Endothelial cell (in vitro differentiated cells): ENCODE data around the gene SUSD1. TPM values are rescaled to one million over a fixed set of nuclear protein-coding genes. Genes with fewer than 3 reads are reported as not detected.

Experiments used
- DNase-seq: peaks from one replicate; pipeline ENCODE4 v3.0.0; 2021; ENCODE audit warnings: low spot score
- H3K27ac Mint-ChIP-seq: one replicate; pipeline ENCODE4 v1.8.0; 2021; ENCODE audit warnings: mixed read lengths, inconsistent platforms; ENCODE audit not compliant: unreplicated experiment
- H3K27me3 Mint-ChIP-seq: one replicate; pipeline ENCODE4 v1.8.0; 2021; ENCODE audit warnings: mild to moderate bottlenecking, moderate library complexity, mixed read lengths, inconsistent platforms; ENCODE audit not compliant: unreplicated experiment
- H3K36me3 Mint-ChIP-seq: one replicate; pipeline ENCODE4 v1.8.0; 2021; ENCODE audit warnings: mild to moderate bottlenecking, low read depth, mixed read lengths, inconsistent platforms; ENCODE audit not compliant: unreplicated experiment
- H3K4me1 Mint-ChIP-seq: one replicate; pipeline ENCODE4 v1.8.0; 2021; ENCODE audit warnings: mild to moderate bottlenecking, mixed read lengths, inconsistent platforms; ENCODE audit not compliant: unreplicated experiment
- H3K4me3 Mint-ChIP-seq: one replicate; pipeline ENCODE4 v1.8.0; 2021; ENCODE audit warnings: mild to moderate bottlenecking, mixed read lengths, inconsistent platforms; ENCODE audit not compliant: unreplicated experiment
- H3K9me3 Mint-ChIP-seq: one replicate; pipeline ENCODE4 v1.8.0; 2021; ENCODE audit warnings: mixed read lengths, inconsistent platforms; ENCODE audit not compliant: unreplicated experiment
- CTCF ChIP-seq: fragments of 200-600 bp; sonication (generic); IDR thresholded peaks from one replicate; pipeline ENCODE4 v1.5.0; 2021; ENCODE audit warnings: antibody characterized with exemption; ENCODE audit not compliant: unreplicated experiment
- total RNA-seq: library from RNA; stranded (reverse); fragmentation: NEBNext Ultra II Directional; extraction: Animal tissue kit (Norgen Biotek cat#: 25700); gene quantifications from one replicate; pipeline ENCODE4 v1.2.1, GENCODE V29; 2021; ENCODE audit not compliant: unreplicated experiment

The SUSD1 gene
- total RNA-seq, 1 donor from 2014 or later, result 5.7 TPM

GRCh38 chr9:112028242-112029221 is 146.6 kb downstream of the SUSD1 start:
- Mint-ChIP-seq H3K36me3 (no peaks in the 10 kb centered on the region), H3K27me3 (peaks cover 1% of the 10 kb centered on the region), H3K4me1 (peaks cover 11% of the 10 kb centered on the region), H3K27ac (peak overlapping the region; percentile 3), H3K9me3 (no peaks in the 10 kb centered on the region), H3K4me3 (no peak overlapping the region)
- DNase-seq, result no peak
- no peak for TF ChIP-seq CTCF

- Mint-ChIP-seq H3K27me3 (peaks cover 2% of the 10 kb centered on the region), H3K27ac (no peak overlapping the region), H3K9me3 (no peaks in the 10 kb centered on the region), H3K36me3 (no peaks in the 10 kb centered on the region), H3K4me1 (peaks cover 9% of the 10 kb centered on the region), H3K4me3 (no peak overlapping the region)
- TF ChIP-seq CTCF, result no peak
- DNase-seq, result no peak
These were observed 149.2 kb downstream of the SUSD1 start for GRCh38 chr9:112025850-112026249.

GRCh38 chr9:112021742-112022141 is 153.4 kb downstream of the SUSD1 start:
- no peak overlapping the region for H3K27ac Mint-ChIP-seq
- H3K36me3 Mint-ChIP-seq, result no peaks in the 10 kb centered on the region
- TF ChIP-seq CTCF, result no peak
- H3K27me3 Mint-ChIP-seq, result peaks cover 2% of the 10 kb centered on the region
- no peaks in the 10 kb centered on the region for H3K4me1 Mint-ChIP-seq
- no peaks in the 10 kb centered on the region for H3K9me3 Mint-ChIP-seq
- DNase-seq, result no peak
- H3K4me3 Mint-ChIP-seq, result no peak overlapping the region

GRCh38 chr9:112020680-112021596 is 154.2 kb downstream of the SUSD1 start:
- Mint-ChIP-seq H3K27me3 (peaks cover 2% of the 10 kb centered on the region), H3K4me1 (no peaks in the 10 kb centered on the region), H3K9me3 (no peaks in the 10 kb centered on the region), H3K36me3 (no peaks in the 10 kb centered on the region), H3K4me3 (no peak overlapping the region), H3K27ac (no peak overlapping the region)
- no peak for TF ChIP-seq CTCF
- no peak for DNase-seq
